Measurements from ENCODE around the gene DNAJB8. TPM values are rescaled to one million over a fixed set of nuclear protein-coding genes. Genes with fewer than 3 reads are reported as not detected.

DNAJB8 gene
- total RNA-seq, 1 experiment from 2014 or later, result not detected

DNA sequence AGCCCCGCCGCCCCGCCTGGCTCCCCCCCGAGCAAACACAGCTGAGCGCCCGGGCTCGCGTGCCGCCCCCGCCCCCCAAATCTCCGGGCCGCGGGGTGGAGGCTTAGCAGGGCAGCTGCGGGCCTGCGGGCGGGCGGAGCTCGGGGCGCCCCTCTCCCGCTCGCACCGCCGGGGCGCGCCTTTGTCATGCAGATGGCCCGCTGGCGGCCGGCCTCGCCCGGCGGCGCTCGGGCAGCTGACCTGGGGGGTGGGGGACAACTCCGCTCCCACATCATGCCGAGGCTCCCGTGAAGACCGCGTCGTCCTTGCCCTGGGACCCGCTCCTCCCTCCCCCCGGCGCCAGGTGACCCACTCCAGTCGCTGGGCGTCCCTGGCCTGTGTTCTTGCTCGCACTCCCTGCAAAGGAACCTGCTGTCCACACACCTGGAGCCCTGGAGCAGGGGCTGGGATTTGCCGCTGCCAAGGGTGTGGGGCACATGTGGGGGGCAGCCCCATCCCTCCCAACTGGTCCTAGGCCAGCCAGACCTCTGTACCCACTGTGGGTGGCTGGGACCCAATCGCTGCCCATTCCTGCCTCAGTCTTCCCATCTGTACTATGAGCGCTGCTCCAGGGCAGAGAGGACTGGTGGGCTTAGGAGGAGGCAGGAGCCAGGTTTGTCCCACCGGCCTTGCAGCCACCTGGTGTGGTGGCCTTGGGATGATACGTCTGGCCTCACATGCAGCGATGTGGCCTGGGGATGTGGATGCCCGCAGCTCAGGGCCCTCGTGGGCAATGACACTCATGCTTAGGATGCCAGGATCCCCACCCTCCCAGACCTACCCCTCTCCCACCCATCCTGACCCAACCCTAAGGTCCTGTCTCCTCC lies 33.5 kb downstream of the DNAJB8 start:
- Histone ChIP-seq H3K9me2 (replicated peaks; ENCODE audit: low read length) (no peaks in the 10 kb centered on the region), H3K79me2 (ENCODE audit: low read length) (no peaks in the 10 kb centered on the region), H3K9ac (ENCODE audit: low read length) (peak overlapping the region; percentile 61; the same call in 1 of the 2 replicates), H3K36me3 (ENCODE audit: low read depth, low read length) (no peaks in the 10 kb centered on the region), H2AFZ (ENCODE audit: low read length) (peak overlapping the region; percentile 81; the same call in 1 of the 2 replicates), H3K4me1 (ENCODE audit: insufficient read depth, low read length) (peaks cover 42% of the 10 kb centered on the region), H3F3A (ENCODE audit: low read length, unreplicated experiment) (no peaks in the 10 kb centered on the region), H3K27me3 (ENCODE audit: low read length) (no peaks in the 10 kb centered on the region), H4K20me1 (ENCODE audit: low read length) (no peaks in the 10 kb centered on the region), H3K4me2 (ENCODE audit: low read length) (peak overlapping the region; percentile 93), H3K9me3 (ENCODE audit: low read length) (no peaks in the 10 kb centered on the region), H3K27ac (ENCODE audit: low read length) (peak overlapping the region; percentile 30), H3K4me3 (ENCODE audit: low read length) (peak overlapping the region; percentile 70)
- BruUV-seq (replicated peaks), result no TSS peak
- intact Hi-C loops (cut with micrococcal nuclease), result loop anchor here (2.0 kb wide), 1 partner anchor 56 kb away; no protein-coding TSS in a partner anchor
- POLR2A ChIA-PET (ENCODE audit: unreplicated experiment), result interaction anchor here (0.6 kb wide), 3 partner anchors 9 to 136 kb away, joined by 3 to 7 read pairs (median 4); no protein-coding TSS in a partner anchor
- TF ChIP-seq EZH2phosphoT487 (IDR thresholded peaks at IDR 0.05; ENCODE audit: borderline replicate concordance, low read length), result no peak
- no peak for TF ChIP-seq CTCF (conservative IDR thresholded peaks at IDR 0.05; ENCODE audit: low read depth, low read length)
- TF ChIP-seq EZH2 (IDR thresholded peaks at IDR 0.05; ENCODE audit: low read length, unreplicated experiment), result no peak
- DNase-seq, result peak; percentile 9
- CTCF ChIA-PET, result no interaction called here
- peak; percentile 13 for ATAC-seq

DNA sequence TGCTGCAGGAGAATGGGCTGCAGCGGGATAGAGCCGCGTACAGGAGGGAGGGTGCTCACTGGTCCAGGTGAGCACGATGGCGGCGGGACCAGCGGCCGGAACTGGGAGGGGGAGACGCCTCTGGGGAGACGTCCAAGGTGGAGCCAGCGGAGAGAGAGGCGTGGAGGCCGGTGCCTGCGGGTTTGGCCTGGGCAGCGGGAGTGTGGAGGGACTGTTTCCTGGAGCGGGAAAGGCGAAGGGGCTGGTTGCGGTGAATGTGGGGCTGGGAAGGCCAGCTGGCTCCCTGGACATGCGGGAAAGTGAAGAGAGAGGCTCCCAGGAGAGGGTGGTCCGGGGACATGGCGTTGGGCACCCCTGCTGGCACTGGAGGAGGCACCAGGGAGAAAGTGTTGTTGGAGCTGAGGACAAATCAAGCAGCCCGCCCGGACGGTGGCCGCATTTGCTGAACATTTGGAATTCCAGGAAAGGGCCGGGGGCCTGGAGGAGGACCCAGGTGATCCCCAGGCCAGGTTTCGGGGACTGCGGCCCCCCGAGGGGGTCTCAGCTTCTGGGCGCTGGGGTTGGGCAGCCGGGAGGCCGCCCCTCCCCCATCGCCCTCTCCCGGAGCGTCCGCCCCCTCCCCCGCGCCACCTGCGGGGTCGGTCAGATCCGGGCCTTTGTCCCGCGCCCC lies 34.3 kb downstream of the DNAJB8 start:
- Histone ChIP-seq H3K4me1 (ENCODE audit: insufficient read depth, low read length) (peaks cover 42% of the 10 kb centered on the region), H3K79me2 (ENCODE audit: low read length) (no peaks in the 10 kb centered on the region), H2AFZ (ENCODE audit: low read length) (peak overlapping the region; percentile 81), H3K27ac (ENCODE audit: low read length) (peak overlapping the region; percentile 30), H3K36me3 (ENCODE audit: low read depth, low read length) (no peaks in the 10 kb centered on the region), H3K27me3 (ENCODE audit: low read length) (no peaks in the 10 kb centered on the region), H3K9me3 (ENCODE audit: low read length) (no peaks in the 10 kb centered on the region), H3K4me3 (ENCODE audit: low read length) (peak overlapping the region; percentile 70), H3K9me2 (replicated peaks; ENCODE audit: low read length) (no peaks in the 10 kb centered on the region), H3K9ac (ENCODE audit: low read length) (peak overlapping the region; percentile 61), H3F3A (ENCODE audit: low read length, unreplicated experiment) (no peaks in the 10 kb centered on the region), H3K4me2 (ENCODE audit: low read length) (peak overlapping the region; percentile 93), H4K20me1 (ENCODE audit: low read length) (no peaks in the 10 kb centered on the region)
- DNase-seq (peak; percentile 57), ATAC-seq (peak; percentile 28)
- intact Hi-C loops (cut with micrococcal nuclease), result loop anchor here (2.0 kb wide), 1 partner anchor 56 kb away; no protein-coding TSS in a partner anchor
- ChIA-PET CTCF (no interaction called here), POLR2A (ENCODE audit: unreplicated experiment) (interaction anchor here (0.6 kb wide), 2 partner anchors 10 to 137 kb away, joined by 3 to 7 read pairs; no protein-coding TSS in a partner anchor)
- TF ChIP-seq EZH2 (IDR thresholded peaks at IDR 0.05; ENCODE audit: low read length, unreplicated experiment), result no peak
- TF ChIP-seq CTCF (conservative IDR thresholded peaks at IDR 0.05; ENCODE audit: low read depth, low read length), result no peak
- no peak for TF ChIP-seq EZH2phosphoT487 (IDR thresholded peaks at IDR 0.05; ENCODE audit: borderline replicate concordance, low read length)
- no TSS peak for BruUV-seq (replicated peaks)

Measured in PC-3 (cell line).